Activated CD4-positive, alpha-beta memory T cell treated with anti-CD3 and anti-CD28 coated beads, Interleukin-2, amount 10 ng/mL, durations not matched to agents 7 days and 5 days (primary cell): ENCODE results near the gene TXN2. TPM values are rescaled to one million over a fixed set of nuclear protein-coding genes. Genes with fewer than 3 reads are reported as not detected.
"Not testable (repeated sequence)": the region's sequence is repeated elsewhere in the genome, so short reads cannot be mapped to it uniquely, and the experiment has no call there.

Source experiments
- CTCF ChIA-PET: fragments of 350-600 bp; sonication (Branson Sonifier 250); formaldehyde crosslinking; loops from one replicate; lab custom pipeline; 2021; ENCODE audit warnings: antibody characterized with exemption, inconsistent platforms; lab: Charles Lee
- POLR2A ChIA-PET: fragments of 350-600 bp; sonication (Branson Sonifier 250); formaldehyde crosslinking; loops from one replicate; lab custom pipeline; 2021; ENCODE audit warnings: antibody characterized with exemption; lab: Charles Lee
- DNase-seq: peaks from one replicate; pipeline ENCODE4 v3.0.0-alpha.2; 2020
- H3K27ac Mint-ChIP-seq: one replicate; pipeline ENCODE4 v1.8.0; 2021; ENCODE audit warnings: mild to moderate bottlenecking, mixed read lengths
- H3K27me3 Mint-ChIP-seq: one replicate; pipeline ENCODE4 v1.8.0; 2021; ENCODE audit warnings: mixed read lengths
- H3K36me3 Mint-ChIP-seq: one replicate; pipeline ENCODE4 v1.8.0; 2021; ENCODE audit warnings: low read depth, mixed read lengths
- H3K4me1 Mint-ChIP-seq: one replicate; pipeline ENCODE4 v1.8.0; 2021; ENCODE audit warnings: mixed read lengths
- H3K4me3 Mint-ChIP-seq: one replicate; pipeline ENCODE4 v1.8.0; 2021; ENCODE audit warnings: mild to moderate bottlenecking, mixed read lengths
- H3K9me3 Mint-ChIP-seq: one replicate; pipeline ENCODE4 v1.8.0; 2021; ENCODE audit warnings: mixed read lengths
- total RNA-seq, 2 experiments: library from RNA; stranded (reverse); gene quantifications; one replicate each; pipeline ENCODE4 v1.2.3, GENCODE V29; 2021

Gene TXN2
- total RNA-seq, 2 experiments from 2014 or later: 72.3 to 73.2 TPM

DNA sequence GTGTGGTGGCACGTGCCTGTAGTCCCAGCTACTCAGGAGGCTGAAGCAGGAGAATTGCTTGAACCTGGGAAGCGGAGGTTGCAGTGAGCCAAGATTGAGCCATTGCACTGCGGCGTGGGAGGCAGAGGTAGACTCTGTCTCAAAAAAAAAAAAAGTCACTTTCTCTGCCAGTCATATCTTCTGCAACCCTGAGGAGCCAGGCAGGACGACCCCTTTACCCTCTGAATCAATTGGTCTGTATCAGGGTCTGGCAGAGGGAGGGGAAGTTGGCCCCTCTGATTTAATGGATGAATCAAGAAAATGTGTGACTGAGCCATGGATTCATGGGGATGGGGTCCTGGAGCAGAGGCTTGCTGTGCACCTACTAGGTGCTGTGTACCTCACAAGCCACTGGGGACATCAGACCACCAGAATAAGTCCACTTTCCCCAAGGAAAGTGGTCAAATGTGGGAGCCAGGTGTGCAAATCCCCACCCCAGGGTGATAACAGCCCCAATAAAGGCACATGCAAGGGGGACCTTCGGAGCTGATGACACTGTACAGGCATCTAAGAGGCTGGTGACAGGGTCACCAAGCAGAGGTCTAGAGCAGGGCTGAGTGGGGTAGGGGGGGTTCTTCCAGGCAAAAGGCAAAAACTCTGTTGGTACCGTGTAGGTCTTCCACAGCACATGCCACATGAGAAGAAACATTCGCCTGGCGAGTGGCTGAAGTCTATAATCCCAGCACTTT lies 29.0 kb downstream of the TXN2 start:
- peak overlapping the region; percentile 62 for H3K4me3 Mint-ChIP-seq
- POLR2A ChIA-PET: interaction anchor here (0.6 to 2.8 kb wide), 18 partner anchors 10 to 151 kb away, joined by 3 to 19 read pairs (median 3); partner anchors contain the start of genes MYH9 and TXN2
- H3K36me3 Mint-ChIP-seq: no peaks in the 10 kb centered on the region
- peak overlapping the region; percentile 95 for H3K27ac Mint-ChIP-seq
- DNase-seq: no peak
- CTCF ChIA-PET: interaction anchor here (0.7 to 1.8 kb wide), 9 partner anchors 12 to 172 kb away, joined by 3 to 10 read pairs (median 6); partner anchors contain the start of gene TXN2
- no peaks in the 10 kb centered on the region for H3K9me3 Mint-ChIP-seq
- peaks cover 67% of the 10 kb centered on the region for H3K4me1 Mint-ChIP-seq
- no peaks in the 10 kb centered on the region for H3K27me3 Mint-ChIP-seq

DNA sequence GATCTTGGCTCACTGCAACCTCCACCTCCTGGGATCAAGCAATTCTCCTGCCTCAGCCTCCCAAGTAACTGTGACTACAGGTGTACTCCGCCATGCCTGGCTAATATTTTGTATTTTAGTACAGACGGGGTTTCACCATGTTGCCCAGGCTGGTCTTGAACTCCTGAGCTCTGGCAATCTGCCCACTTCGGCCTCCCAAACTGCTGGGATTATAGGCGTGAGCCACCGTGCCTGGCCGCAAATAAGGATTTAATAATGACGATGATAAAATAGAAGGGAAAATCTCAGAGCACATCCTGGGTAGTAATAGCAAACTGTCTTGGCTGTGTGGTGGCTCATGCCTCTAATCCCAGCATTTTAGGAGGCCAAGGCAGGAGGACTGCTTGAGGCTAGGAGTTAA lies 30.5 kb downstream of the TXN2 start:
- H3K4me3 Mint-ChIP-seq, H3K9me3 Mint-ChIP-seq, DNase-seq, H3K36me3 Mint-ChIP-seq, H3K27me3 Mint-ChIP-seq: not testable (repeated sequence)
- peak overlapping the region; percentile 95 for H3K27ac Mint-ChIP-seq
- ChIA-PET CTCF (interaction anchor here (1.3 to 1.8 kb wide), 4 partner anchors 13 to 74 kb away, joined by 3 to 10 read pairs (median 8); no protein-coding TSS in a partner anchor), POLR2A (interaction anchor here (0.6 to 2.2 kb wide), 11 partner anchors 13 to 118 kb away, joined by 3 to 19 read pairs (median 3); partner anchors contain the start of gene MYH9)
- H3K4me1 Mint-ChIP-seq: peaks cover 67% of the 10 kb centered on the region

DNA sequence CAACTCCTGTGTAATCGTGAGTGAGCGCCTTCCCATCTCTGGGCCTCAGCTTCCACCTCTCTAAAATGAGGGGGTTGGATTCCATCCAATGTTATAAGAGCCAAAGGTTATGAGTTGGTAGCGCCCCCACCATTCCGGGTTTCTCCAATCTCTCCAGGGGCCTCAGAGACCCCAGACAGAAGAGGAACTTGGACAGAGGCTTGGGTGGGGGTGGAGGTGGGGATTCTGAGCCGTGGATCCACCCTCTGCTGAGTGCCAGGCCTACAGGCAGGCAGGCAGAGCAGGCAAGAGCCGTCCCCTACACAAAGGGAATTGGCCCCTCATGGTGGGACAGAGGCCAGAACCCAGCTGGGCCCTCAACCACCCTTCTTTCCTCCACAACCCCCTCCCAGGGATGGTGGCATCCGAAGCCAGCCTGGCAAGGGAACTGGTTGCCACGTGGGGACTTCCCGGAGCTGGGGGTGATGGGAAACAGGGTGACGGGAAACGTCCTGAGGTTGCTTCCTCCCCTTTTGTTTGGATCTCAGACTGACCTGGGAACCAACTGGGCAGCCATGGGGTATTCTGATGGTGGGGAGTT lies 31.8 kb downstream of the TXN2 start:
- Mint-ChIP-seq H3K27me3 (no peaks in the 10 kb centered on the region), H3K4me1 (peaks cover 67% of the 10 kb centered on the region), H3K4me3 (no peak overlapping the region), H3K9me3 (no peaks in the 10 kb centered on the region), H3K27ac (no peak overlapping the region), H3K36me3 (no peaks in the 10 kb centered on the region)
- CTCF ChIA-PET: no interaction called here
- no peak for DNase-seq
- POLR2A ChIA-PET: interaction anchor here (0.9 kb wide), 1 partner anchor 32 kb away, joined by 3 read pairs; no protein-coding TSS in a partner anchor

DNA sequence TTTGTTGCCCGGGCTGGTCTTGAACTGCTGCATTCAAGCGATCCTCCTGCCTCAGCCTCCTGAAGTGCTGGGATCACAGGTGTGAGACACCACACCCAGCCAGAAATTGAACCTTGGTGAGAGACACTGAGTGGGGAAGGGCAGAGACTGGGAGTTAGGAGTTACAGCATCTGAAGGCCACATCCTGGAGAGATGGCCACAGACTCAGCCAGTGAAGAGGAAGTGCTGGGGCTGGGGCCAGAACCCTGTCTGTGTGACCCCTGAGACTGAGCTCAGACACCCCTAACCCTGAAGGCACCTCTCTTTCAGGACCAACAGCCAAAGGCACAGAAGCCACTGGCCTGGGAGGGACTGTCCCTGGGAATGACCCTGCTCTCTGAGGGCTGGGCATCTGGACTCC lies 33.8 kb downstream of the TXN2 start:
- no peaks in the 10 kb centered on the region for H3K9me3 Mint-ChIP-seq
- no peaks in the 10 kb centered on the region for H3K27me3 Mint-ChIP-seq
- POLR2A ChIA-PET: interaction anchor here (0.9 to 2.0 kb wide), 3 partner anchors 12 to 42 kb away, joined by 3 to 6 read pairs (median 6); no protein-coding TSS in a partner anchor
- CTCF ChIA-PET: interaction anchor here (1.1 to 1.5 kb wide), 2 partner anchors 24 to 83 kb away, joined by 3 to 5 read pairs; no protein-coding TSS in a partner anchor
- peak overlapping the region; percentile 44 for H3K27ac Mint-ChIP-seq
- peaks cover 55% of the 10 kb centered on the region for H3K4me1 Mint-ChIP-seq
- no peaks in the 10 kb centered on the region for H3K36me3 Mint-ChIP-seq
- H3K4me3 Mint-ChIP-seq: no peak overlapping the region
- peak; percentile 30 for DNase-seq

DNA sequence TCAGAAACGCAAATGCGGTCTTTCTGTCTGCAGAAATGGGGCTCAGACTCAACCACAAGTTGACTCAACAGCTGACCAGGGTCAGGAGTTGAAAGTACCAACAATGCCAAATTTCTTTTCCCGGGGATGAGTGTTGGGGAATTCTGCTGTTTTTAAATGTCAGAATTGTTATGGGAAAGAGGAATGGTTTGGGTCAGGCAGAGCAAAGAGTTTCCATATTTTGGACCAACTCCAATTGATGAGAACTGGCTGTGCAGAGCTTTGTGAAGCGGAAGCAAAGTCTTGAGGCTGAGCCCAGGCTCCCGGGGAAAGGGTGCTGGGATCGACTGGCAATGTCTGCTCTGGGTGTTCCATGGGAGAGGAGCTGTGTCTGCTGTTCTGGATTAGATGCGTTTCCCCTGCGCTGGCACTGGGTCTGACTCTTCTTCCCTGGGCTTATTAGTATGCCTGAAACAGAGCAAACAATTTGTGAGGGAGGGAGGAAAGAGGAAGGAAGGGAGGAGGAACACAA lies 36.2 kb downstream of the TXN2 start:
- Mint-ChIP-seq H3K27ac (no peak overlapping the region), H3K4me3 (no peak overlapping the region), H3K9me3 (no peaks in the 10 kb centered on the region), H3K36me3 (no peaks in the 10 kb centered on the region), H3K4me1 (peaks cover 38% of the 10 kb centered on the region), H3K27me3 (no peaks in the 10 kb centered on the region)
- ChIA-PET POLR2A (interaction anchor here (1.5 kb wide), 1 partner anchor 10 kb away, joined by 4 read pairs; no protein-coding TSS in a partner anchor), CTCF (no interaction called here)
- DNase-seq: no peak

DNA sequence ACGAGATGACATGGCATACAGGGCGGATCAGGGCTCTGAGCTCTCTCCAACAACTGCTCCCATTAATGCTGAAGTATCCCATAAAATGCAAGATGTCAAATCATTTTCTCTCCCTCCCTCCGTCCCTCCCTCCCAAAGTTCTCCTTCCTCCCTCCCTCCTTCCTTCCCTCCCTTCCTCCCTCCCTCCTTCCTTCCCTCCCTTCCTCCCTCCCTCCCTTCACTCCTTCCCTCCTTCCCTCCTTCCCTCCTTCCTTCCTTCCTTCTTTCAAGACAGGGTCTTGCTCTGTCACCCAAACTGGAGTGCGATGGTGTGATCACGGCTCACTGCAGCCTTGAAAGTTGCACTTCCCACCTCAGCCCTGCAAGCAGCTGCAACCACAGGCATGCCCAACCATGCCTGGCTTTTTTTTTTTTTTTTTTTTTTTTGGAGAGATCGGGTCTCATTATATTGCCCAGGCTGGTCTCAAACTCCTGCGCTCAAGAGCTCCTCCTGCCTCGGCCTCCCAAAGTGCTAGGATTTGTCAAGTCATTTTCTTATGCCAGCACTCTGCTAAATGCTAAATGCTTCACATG lies 38.2 kb downstream of the TXN2 start:
- Mint-ChIP-seq H3K36me3 (no peaks in the 10 kb centered on the region), H3K4me1 (peaks cover 37% of the 10 kb centered on the region), H3K9me3 (no peaks in the 10 kb centered on the region), H3K27me3 (no peaks in the 10 kb centered on the region), H3K4me3 (no peak overlapping the region), H3K27ac (no peak overlapping the region)
- DNase-seq: no peak
- CTCF ChIA-PET: interaction anchor here (0.6 kb wide), 1 partner anchor 121 kb away, joined by 4 read pairs; no protein-coding TSS in a partner anchor
- POLR2A ChIA-PET: interaction anchor here (0.5 kb wide), 1 partner anchor 378 kb away, joined by 3 read pairs; no protein-coding TSS in a partner anchor

DNA sequence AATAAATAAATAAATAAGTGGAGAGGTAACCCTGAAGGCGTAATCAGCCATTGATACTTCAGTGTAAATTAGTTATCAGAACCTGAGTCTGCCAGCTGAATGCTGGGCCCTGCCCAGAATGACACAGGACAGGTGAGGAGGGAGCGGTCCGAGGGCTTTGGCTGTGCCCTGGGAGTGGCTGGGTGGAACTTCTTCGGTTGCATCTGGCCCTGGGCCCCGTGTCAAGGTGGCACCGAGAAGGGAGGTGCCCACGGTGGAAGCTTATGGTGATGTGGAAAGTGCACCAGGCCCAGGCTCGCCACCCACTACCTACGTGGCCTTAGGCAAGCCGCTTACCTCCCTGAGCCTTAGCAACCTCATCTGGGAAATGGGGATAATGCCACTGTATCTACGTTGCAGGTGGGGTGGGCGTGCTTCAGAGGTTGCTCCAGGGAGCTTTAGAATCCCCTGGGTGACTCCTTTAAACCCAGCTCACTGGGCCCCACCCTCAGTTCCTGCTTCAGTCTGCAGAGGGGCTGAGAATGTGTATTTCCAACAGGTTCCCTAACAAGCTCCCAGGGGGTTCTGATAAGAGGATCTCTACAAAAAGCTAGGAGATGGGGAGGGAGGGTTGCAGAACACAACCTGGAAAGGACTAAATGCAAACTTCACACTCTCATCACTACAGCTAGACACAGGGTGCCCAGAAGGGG lies 38.8 kb downstream of the TXN2 start:
- H3K36me3 Mint-ChIP-seq: no peaks in the 10 kb centered on the region
- no peak for DNase-seq
- peaks cover 33% of the 10 kb centered on the region for H3K4me1 Mint-ChIP-seq
- H3K4me3 Mint-ChIP-seq: no peak overlapping the region
- H3K27ac Mint-ChIP-seq: no peak overlapping the region
- ChIA-PET CTCF (no interaction called here), POLR2A (interaction anchor here (0.5 to 1.2 kb wide), 2 partner anchors 9 to 378 kb away, joined by 3 read pairs; no protein-coding TSS in a partner anchor)
- no peaks in the 10 kb centered on the region for H3K9me3 Mint-ChIP-seq
- H3K27me3 Mint-ChIP-seq: no peaks in the 10 kb centered on the region

DNA sequence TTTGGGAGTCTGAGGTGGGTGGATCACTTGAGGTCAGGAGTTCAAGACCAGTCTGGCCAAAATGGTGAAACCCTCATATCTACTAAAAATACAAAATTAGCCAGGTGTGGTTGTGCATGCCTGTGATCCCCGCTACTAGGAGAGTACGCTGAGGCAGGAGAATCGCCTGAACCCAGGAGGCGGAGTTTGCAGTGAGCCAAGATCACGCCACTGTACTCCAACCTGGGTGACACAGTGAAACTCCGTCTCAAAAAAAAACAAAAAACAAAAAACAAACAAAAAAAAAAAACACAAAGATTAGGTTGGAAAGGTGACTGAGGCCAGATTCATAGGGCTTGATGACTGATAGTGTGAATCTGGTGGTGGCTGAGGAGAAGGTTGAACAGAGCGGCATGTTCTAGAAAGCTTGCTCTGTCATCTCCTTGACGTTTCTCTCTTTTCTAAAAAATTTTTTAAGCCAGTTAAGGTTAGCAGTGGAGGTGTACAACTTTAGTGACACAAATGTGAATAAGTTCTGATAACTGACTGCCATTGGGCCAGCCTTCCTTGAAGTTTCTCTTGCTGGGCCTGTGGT lies 40.9 kb downstream of the TXN2 start:
- Mint-ChIP-seq H3K36me3 (no peaks in the 10 kb centered on the region), H3K27me3 (no peaks in the 10 kb centered on the region), H3K4me3 (no peak overlapping the region), H3K9me3 (no peaks in the 10 kb centered on the region), H3K4me1 (peaks cover 31% of the 10 kb centered on the region), H3K27ac (no peak overlapping the region)
- CTCF ChIA-PET: no interaction called here
- POLR2A ChIA-PET: no interaction called here
- no peak for DNase-seq

DNA sequence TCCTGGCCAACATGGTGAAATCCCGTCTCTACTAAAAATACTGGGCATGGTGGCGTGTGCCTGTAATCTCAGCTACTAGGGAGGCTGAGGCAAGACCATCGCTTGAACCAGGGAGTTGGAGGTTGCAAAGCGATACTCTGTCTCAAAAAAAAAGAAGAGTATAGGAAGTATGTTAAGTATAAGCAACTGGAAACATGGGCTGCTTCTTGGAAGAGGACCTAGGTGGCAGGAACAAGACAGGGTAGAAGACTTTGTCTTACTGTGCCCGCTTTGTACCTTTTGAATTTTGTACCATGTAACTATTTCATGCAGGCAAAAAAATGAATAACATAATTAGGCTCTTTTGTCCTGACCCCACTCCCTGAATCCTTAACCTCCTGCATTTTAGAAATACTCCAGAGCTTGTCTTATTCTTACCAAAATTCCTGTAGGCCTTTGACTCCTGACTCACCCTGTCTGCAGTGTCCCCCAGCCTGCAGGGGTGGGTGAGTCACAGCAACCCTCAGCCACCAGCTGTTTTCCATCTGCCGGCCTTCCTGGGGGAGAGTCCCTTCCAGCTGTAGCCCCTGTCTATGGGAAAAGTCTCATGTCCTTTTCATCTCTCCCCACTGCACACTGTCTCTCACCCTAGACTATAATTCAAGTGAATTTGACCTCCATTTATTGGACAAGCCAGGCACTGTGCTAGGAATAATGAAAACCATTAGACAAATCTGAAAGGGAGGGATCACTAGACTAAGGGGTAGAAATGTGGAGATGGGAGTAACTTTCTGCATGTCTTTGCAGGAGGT lies 41.8 kb downstream of the TXN2 start:
- no peak overlapping the region for H3K27ac Mint-ChIP-seq
- H3K27me3 Mint-ChIP-seq: no peaks in the 10 kb centered on the region
- ChIA-PET CTCF (no interaction called here), POLR2A (no interaction called here)
- no peak overlapping the region for H3K4me3 Mint-ChIP-seq
- no peaks in the 10 kb centered on the region for H3K36me3 Mint-ChIP-seq
- no peaks in the 10 kb centered on the region for H3K9me3 Mint-ChIP-seq
- peaks cover 37% of the 10 kb centered on the region for H3K4me1 Mint-ChIP-seq
- no peak for DNase-seq

DNA sequence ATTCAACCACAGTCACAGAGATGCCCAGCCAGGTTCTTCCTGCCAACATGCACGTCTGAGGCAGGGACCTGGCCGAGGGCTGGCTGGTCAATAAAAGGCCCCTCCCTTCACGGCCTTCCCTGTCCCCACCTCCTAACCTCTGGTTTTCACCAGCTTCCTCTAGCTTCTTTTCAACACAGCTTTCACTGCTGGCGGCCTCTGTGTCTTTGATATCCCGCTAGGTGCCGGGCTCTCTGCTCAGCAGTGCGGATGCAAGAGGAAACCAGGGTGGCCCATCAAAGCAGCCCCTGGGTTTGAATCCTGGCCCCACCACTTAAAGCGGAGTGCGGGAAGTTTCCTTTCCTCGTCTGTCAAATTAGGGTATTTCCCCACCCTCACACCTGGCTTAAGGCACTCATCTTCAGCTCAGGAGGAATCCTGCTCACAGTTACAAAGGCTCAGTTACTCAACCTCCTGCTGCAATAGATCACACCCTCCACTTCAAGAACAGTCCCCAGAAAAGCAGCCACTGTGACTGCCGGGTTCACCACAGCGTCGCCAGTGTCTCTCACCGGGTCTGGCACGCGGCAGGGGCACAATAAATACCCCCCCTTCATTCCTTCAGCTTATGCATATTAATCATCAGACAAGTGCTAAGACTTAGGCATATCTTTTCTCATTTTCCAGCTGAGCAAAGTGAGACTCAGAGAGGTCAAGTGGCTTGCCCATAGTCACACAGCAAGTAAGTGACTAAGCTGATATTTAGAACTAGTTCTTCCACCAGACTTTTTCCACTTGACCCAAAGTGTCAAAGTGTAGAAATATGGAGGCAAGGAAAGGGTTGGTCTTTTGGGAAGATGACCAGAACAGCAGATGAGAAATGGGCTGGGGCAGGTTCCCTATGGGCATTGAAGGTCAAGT lies 45.7 kb downstream of the TXN2 start:
- H3K4me1 Mint-ChIP-seq: peaks cover 36% of the 10 kb centered on the region
- H3K27me3 Mint-ChIP-seq: no peaks in the 10 kb centered on the region
- peak overlapping the region; percentile 74 for H3K27ac Mint-ChIP-seq
- peak overlapping the region; percentile 11 for H3K4me3 Mint-ChIP-seq
- ChIA-PET POLR2A (interaction anchor here (0.6 to 1.7 kb wide), 11 partner anchors 9 to 103 kb away, joined by 3 to 6 read pairs (median 3); partner anchors contain the start of gene MYH9), CTCF (interaction anchor here (0.7 to 2.5 kb wide), 8 partner anchors 12 to 58 kb away, joined by 3 to 10 read pairs (median 4); no protein-coding TSS in a partner anchor)
- no peaks in the 10 kb centered on the region for H3K36me3 Mint-ChIP-seq
- H3K9me3 Mint-ChIP-seq: no peaks in the 10 kb centered on the region
- peak; percentile 53 for DNase-seq
